GM12878 (cell line): ENCODE data around the gene METAP2. TPM values are rescaled to one million over a fixed set of nuclear protein-coding genes. Genes with fewer than 3 reads are reported as not detected.

Experiments
- ATAC-seq: fragments of 200-7000 bp; cut with Tn5 transposase; 3 replicates; pipeline ENCODE4 v1.9.1; 2020; ENCODE audit warnings: mild to moderate bottlenecking, moderate library complexity
- BruUV-seq: library from RNA; stranded (reverse); fragments of 400-500 nt; replicated peaks from 2 replicates; lab custom pipeline; 2021; lab: Mats Ljungman, UMichigan
- CTCF ChIA-PET: fragments of 300-600 bp; sonication (Branson Sonifier 250); formaldehyde crosslinking; extraction: SDS; loops from one replicate; lab custom pipeline; 2021; ENCODE audit warnings: inconsistent platforms; lab: Yijun Ruan, JAX
- POLR2A ChIA-PET: fragments of 350-600 bp; formaldehyde crosslinking; extraction: SDS; loops from one replicate; lab custom pipeline; 2021; ENCODE audit warnings: inconsistent platforms; lab: Charles Lee
- RAD21 ChIA-PET: fragments of 300-600 bp; sonication (Branson Sonifier 250); formaldehyde crosslinking; loops from one replicate; lab custom pipeline; 2023; ENCODE audit warnings: antibody characterized with exemption; ENCODE audit not compliant: unreplicated experiment; lab: Charles Lee
- SMC1A ChIA-PET: fragments of 300-600 bp; sonication (Branson Sonifier 250); formaldehyde crosslinking; loops from one replicate; lab custom pipeline; 2023; ENCODE audit not compliant: unreplicated experiment, uncharacterized antibody; lab: Charles Lee
- DNase-seq: peaks from one replicate; pipeline ENCODE4 v3.0.0-alpha.2; 2011; ENCODE audit warnings: low read depth, low spot score
- FAIRE-seq: peaks from 3 replicates; lab custom pipeline; 2011; peaks lifted over from hg19 to GRCh38; lab: Jason Lieb, UNC
- H2AFZ ChIP-seq: 2 replicates; pipeline ENCODE4 v1.6.0; 2011; ENCODE audit warnings: low read depth, low read length, control low read depth; ENCODE audit not compliant: control insufficient read depth
- H3K27ac ChIP-seq: 2 replicates; pipeline ENCODE4 v1.5.1; 2011; ENCODE audit warnings: control low read depth; ENCODE audit not compliant: control insufficient read depth, insufficient read depth
- H3K27me3 ChIP-seq, 2 experiments: replicated peaks in 1 of 2; 2 replicates each; pipeline versions ENCODE4 v1.6.0 to v1.6.1; 2011; ENCODE audit warnings: low read length in 1 of 2; ENCODE audit not compliant: control insufficient read depth in 2 of 2, insufficient read depth in 2 of 2
- H3K36me3 ChIP-seq, 2 experiments: 2 replicates each; pipeline ENCODE4 v1.5.1; 2011; ENCODE audit warnings: low read length in 1 of 2; ENCODE audit not compliant: control insufficient read depth in 2 of 2, insufficient read depth in 2 of 2
- H3K4me1 ChIP-seq: 2 replicates; pipeline ENCODE4 v1.6.1; 2011; ENCODE audit warnings: mild to moderate bottlenecking, low read length, moderate library complexity, mixed read lengths; ENCODE audit not compliant: control insufficient read depth, insufficient read depth
- H3K4me2 ChIP-seq: 2 replicates; pipeline ENCODE4 v1.6.0; 2011; ENCODE audit warnings: control low read depth; ENCODE audit not compliant: control insufficient read depth, insufficient read depth
- H3K4me3 ChIP-seq: fragments of 200-600 bp; sonication (generic); 2 replicates; pipeline ENCODE4 v1.5.1; 2016
- H3K79me2 ChIP-seq: 2 replicates; pipeline ENCODE4 v1.6.0; 2011; ENCODE audit warnings: low read length; ENCODE audit not compliant: control insufficient read depth, insufficient read depth
- H3K9ac ChIP-seq: 2 replicates; pipeline ENCODE4 v1.8.0; 2011; ENCODE audit warnings: low read length, control low read depth, mixed read lengths; ENCODE audit not compliant: control insufficient read depth, insufficient read depth
- H3K9me3 ChIP-seq: replicated peaks from 3 replicates; pipeline ENCODE4 v1.5.1; 2011; ENCODE audit warnings: mild to moderate bottlenecking, low read length; ENCODE audit not compliant: control insufficient read depth, insufficient read depth
- H4K20me1 ChIP-seq: 2 replicates; pipeline ENCODE4 v1.6.0; 2011; ENCODE audit not compliant: control insufficient read depth, insufficient read depth
- ATF7 ChIP-seq: fragments of 450-650 bp; IDR thresholded peaks from 2 replicates; pipeline ENCODE4 v1.6.1; 2016; ENCODE audit warnings: low read depth, mild to moderate bottlenecking
- CBX5 ChIP-seq: sonication (generic); IDR thresholded peaks from 2 replicates; pipeline ENCODE4 v1.6.1; 2016; ENCODE audit warnings: low read depth, moderate library complexity, mild to moderate bottlenecking, inconsistent platforms
- CREB1 ChIP-seq: IDR thresholded peaks from 2 replicates; pipeline ENCODE4 v1.6.1; 2012; ENCODE audit warnings: low read depth, mild to moderate bottlenecking, inconsistent platforms
- EED ChIP-seq: sonication (generic); IDR thresholded peaks from 2 replicates; pipeline ENCODE4 v1.6.1; 2016; ENCODE audit warnings: antibody characterized with exemption, low read depth
- EP300 ChIP-seq, 2 experiments: fragments of 150-350 bp in 1 of 2; IDR thresholded peaks; 2 replicates each; pipeline ENCODE4 v1.6.1; 2011 to 2012; ENCODE audit warnings: low read depth in 2 of 2, low read length in 2 of 2, borderline replicate concordance in 1 of 2, improper control_type of control experiment in 1 of 2, inconsistent platforms in 1 of 2; ENCODE audit not compliant: control insufficient read depth in 1 of 2
- FOXK2 ChIP-seq: fragments of 450-650 bp; IDR thresholded peaks from 2 replicates; pipeline ENCODE4 v1.6.1; 2017; ENCODE audit warnings: mild to moderate bottlenecking, moderate library complexity
- JUND ChIP-seq: IDR thresholded peaks from 2 replicates; pipeline ENCODE4 v1.6.1; 2012; ENCODE audit warnings: low read depth, mild to moderate bottlenecking, low read length, improper control_type of control experiment, moderate library complexity
- MAX ChIP-seq: IDR thresholded peaks from 2 replicates; pipeline ENCODE4 v1.6.1; 2012; ENCODE audit warnings: low read depth, low read length, improper control_type of control experiment
- MTA2 ChIP-seq: fragments of 450-650 bp; IDR thresholded peaks from 2 replicates; pipeline ENCODE4 v1.6.1; 2016; ENCODE audit warnings: low read depth, mild to moderate bottlenecking, moderate library complexity
- NRF1 ChIP-seq: conservative IDR thresholded peaks from 2 replicates; pipeline ENCODE4 v1.6.1; 2011; ENCODE audit warnings: mild to moderate bottlenecking, low read depth, low read length, improper control_type of control experiment
- PRDM15 ChIP-seq: fragments of 450-650 bp; formaldehyde crosslinking; IDR thresholded peaks from 2 replicates; pipeline ENCODE4 v1.4.0; 2020; ENCODE audit warnings: mild to moderate bottlenecking, moderate library complexity
- RB1 ChIP-seq: fragments of 450-650 bp; formaldehyde crosslinking; IDR thresholded peaks from 2 replicates; pipeline ENCODE4 v1.6.1; 2017; ENCODE audit warnings: mild to moderate bottlenecking, borderline replicate concordance
- WGBS: methylation state at CpG from one replicate; pipeline ENCODE4 v1.1.6; 2016; ENCODE audit warnings: low lambda C conversion rate; ENCODE audit not compliant: insufficient replicate concordance, insufficient coverage; ENCODE audit errors: missing lambda C conversion rate; 5-methylcytosine and 5-hydroxymethylcytosine counted together
- in situ Hi-C: fragments of 300-500 bp; cut with MboI; formaldehyde crosslinking; loops from 9 replicates; pipeline ENCODE4 v1.14.3; 2018; ENCODE audit warnings: mixed read lengths
- intact Hi-C: fragments of 100-400 bp; cut with micrococcal nuclease; formaldehyde crosslinking; loops from one replicate; pipeline ENCODE4 v1.14.2; 2022; ENCODE audit not compliant: unreplicated experiment
- polyA plus RNA-seq, 11 experiments: library from polyadenylated mRNA; depleted of rRNA in 4 of 11; unstranded in 6 of 11; stranded (reverse) in 5 of 11; fragments of >200 nt; fragmentation: Nextera tagmentation in 4 of 11; fragmentation: Illumina TruSeq in 1 of 11; extraction: Ambion mirVana in 4 of 11; extraction: Trizol in 1 of 11; gene quantifications; 1 replicate in 1 of 11; 2 replicates in 10 of 11; pipeline versions ENCODE4 v1.2.1 to v1.2.3, GENCODE V29; 2011 to 2016; ENCODE audit warnings: inconsistent platforms in 2 of 11, missing spikeins in 2 of 11, low read depth in 1 of 11
- total RNA-seq, 4 experiments: library from RNA; depleted of rRNA in 3 of 4; stranded (reverse); fragments of >200 nt in 3 of 4; fragmentation: Illumina TruSeq in 1 of 4; extraction: Trizol in 1 of 4; gene quantifications; 2 replicates each; pipeline versions ENCODE4 v1.2.1 to v1.2.3, GENCODE V29; 2013 to 2021
- TF ChIP-seq, protein P1 (sequence below): fragments of 450-650 bp; IDR thresholded peaks from 2 replicates; pipeline ENCODE4 v1.6.1; 2017; ENCODE audit warnings: mild to moderate bottlenecking, low read depth, inconsistent platforms; ENCODE audit not compliant: poor library complexity, severe bottlenecking
- TF ChIP-seq, protein P2 (sequence below): IDR thresholded peaks from 2 replicates; pipeline ENCODE4 v1.6.1; 2012; ENCODE audit warnings: mild to moderate bottlenecking, low read depth, low read length

Gene METAP2
- total and polyA plus RNA-seq, 10 of the 15 experiments (the other 5 are each of a cell fraction or from before 2014, with no cell fraction given), result 50.7 to 132 (median 73.9) TPM

DNA sequence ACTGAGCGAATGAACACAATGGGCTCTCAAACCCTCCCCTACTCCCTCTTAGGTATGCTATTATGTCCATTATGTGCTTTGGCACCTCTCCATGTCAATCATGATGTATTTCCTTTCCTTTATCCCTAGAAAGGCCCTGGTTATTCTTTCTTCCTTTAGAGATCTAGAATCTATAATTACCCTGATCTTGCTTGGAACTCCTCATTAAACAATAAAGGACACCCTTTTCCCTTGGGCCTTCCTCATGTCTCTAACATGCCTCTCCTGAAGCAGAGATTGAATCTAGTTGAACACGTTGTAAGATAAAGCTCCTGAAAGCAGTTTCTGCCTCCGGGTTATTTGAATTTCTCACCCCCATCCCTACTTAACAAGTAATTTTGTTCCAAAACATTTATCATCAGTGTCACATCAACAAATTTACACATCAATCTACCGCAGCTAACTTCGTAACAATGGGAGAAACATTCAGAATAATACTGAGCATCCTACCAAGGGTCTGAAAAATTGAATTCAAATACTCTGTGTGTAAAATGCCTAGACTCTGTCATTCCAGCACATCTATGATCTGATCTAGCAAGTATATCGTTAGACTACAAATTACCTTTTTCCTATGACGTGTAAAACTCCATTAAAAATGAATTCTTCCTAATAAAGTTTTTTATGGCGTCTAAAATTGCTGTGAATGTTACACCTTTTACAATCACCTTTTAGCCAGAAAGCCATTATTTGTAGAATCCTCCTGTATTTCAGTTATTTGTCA is 72.0 kb downstream of the METAP2 start:
- no peak for FAIRE-seq
- ChIA-PET RAD21 (no interaction called here), CTCF (no interaction called here), POLR2A (no interaction called here), SMC1A (no interaction called here)
- no peak overlapping the region for H3K27ac ChIP-seq
- 43% methylated on average over 8 of the region's 8 CpGs for WGBS
- no peak overlapping the region for H3K4me3 ChIP-seq
- H3K4me1 ChIP-seq, result no peaks in the 10 kb centered on the region
- no peak overlapping the region for H2AFZ ChIP-seq
- no peak overlapping the region for H3K4me2 ChIP-seq
- in situ Hi-C loops (no loop called here), intact Hi-C loops (no loop called here)
- no peak overlapping the region for H3K9ac ChIP-seq
- no TSS peak for BruUV-seq
- DNase-seq, result no peak
- H3K27me3 ChIP-seq, result peaks cover 5 to 14% of the 10 kb centered on the region in 2 experiments
- H3K79me2 ChIP-seq, result no peaks in the 10 kb centered on the region
- H4K20me1 ChIP-seq, result no peaks in the 10 kb centered on the region
- H3K36me3 ChIP-seq, result no peaks in the 10 kb centered on the region
- no peak for ATAC-seq
- peaks cover 6% of the 10 kb centered on the region for H3K9me3 ChIP-seq
- TF ChIP-seq, protein P1, sequence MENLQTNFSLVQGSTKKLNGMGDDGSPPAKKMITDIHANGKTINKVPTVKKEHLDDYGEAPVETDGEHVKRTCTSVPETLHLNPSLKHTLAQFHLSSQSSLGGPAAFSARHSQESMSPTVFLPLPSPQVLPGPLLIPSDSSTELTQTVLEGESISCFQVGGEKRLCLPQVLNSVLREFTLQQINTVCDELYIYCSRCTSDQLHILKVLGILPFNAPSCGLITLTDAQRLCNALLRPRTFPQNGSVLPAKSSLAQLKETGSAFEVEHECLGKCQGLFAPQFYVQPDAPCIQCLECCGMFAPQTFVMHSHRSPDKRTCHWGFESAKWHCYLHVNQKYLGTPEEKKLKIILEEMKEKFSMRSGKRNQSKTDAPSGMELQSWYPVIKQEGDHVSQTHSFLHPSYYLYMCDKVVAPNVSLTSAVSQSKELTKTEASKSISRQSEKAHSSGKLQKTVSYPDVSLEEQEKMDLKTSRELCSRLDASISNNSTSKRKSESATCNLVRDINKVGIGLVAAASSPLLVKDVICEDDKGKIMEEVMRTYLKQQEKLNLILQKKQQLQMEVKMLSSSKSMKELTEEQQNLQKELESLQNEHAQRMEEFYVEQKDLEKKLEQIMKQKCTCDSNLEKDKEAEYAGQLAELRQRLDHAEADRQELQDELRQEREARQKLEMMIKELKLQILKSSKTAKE, result no peak
- TF ChIP-seq CBX5 (no peak), EED (no peak), MAX (no peak), EP300 (IDR thresholded peaks at IDR 0.05; ENCODE audit: borderline replicate concordance in 1 of 2, control insufficient read depth in 1 of 2, low read depth in 2 of 2, low read length in 2 of 2) (no peak), MTA2 (no peak), FOXK2 (no peak), NRF1 (no peak), CREB1 (no peak), RB1 (no peak), PRDM15 (CRISPR knock-in tag) (no peak), ATF7 (no peak), JUND (no peak)
- TF ChIP-seq, protein P2, sequence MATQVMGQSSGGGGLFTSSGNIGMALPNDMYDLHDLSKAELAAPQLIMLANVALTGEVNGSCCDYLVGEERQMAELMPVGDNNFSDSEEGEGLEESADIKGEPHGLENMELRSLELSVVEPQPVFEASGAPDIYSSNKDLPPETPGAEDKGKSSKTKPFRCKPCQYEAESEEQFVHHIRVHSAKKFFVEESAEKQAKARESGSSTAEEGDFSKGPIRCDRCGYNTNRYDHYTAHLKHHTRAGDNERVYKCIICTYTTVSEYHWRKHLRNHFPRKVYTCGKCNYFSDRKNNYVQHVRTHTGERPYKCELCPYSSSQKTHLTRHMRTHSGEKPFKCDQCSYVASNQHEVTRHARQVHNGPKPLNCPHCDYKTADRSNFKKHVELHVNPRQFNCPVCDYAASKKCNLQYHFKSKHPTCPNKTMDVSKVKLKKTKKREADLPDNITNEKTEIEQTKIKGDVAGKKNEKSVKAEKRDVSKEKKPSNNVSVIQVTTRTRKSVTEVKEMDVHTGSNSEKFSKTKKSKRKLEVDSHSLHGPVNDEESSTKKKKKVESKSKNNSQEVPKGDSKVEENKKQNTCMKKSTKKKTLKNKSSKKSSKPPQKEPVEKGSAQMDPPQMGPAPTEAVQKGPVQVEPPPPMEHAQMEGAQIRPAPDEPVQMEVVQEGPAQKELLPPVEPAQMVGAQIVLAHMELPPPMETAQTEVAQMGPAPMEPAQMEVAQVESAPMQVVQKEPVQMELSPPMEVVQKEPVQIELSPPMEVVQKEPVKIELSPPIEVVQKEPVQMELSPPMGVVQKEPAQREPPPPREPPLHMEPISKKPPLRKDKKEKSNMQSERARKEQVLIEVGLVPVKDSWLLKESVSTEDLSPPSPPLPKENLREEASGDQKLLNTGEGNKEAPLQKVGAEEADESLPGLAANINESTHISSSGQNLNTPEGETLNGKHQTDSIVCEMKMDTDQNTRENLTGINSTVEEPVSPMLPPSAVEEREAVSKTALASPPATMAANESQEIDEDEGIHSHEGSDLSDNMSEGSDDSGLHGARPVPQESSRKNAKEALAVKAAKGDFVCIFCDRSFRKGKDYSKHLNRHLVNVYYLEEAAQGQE, result no peak
